HEK293T (cell line): Measurements from ENCODE around the gene CCDC148.

Experiments
- BHLHE40 ChIP-seq: fragments of 450-650 bp; IDR thresholded peaks from 2 replicates; pipeline ENCODE4 v1.6.1; 2016; ENCODE audit warnings: mild to moderate bottlenecking, moderate library complexity, borderline replicate concordance
- NFRKB ChIP-seq: fragments of 450-650 bp; IDR thresholded peaks from 2 replicates; pipeline ENCODE4 v1.6.1; 2016; ENCODE audit warnings: mild to moderate bottlenecking, moderate library complexity
- SUZ12 ChIP-seq: fragments of 450-650 bp; IDR thresholded peaks from 2 replicates; pipeline ENCODE4 v1.6.1; 2016; ENCODE audit warnings: mild to moderate bottlenecking

GRCh38 chr2:158381205-158381604 is 75.3 kb downstream of the CCDC148 start:
- no peak for TF ChIP-seq SUZ12
- TF ChIP-seq NFRKB, result no peak
- no peak for TF ChIP-seq BHLHE40
